ENCODE measurements around the gene KRT78. TPM values are rescaled to one million over a fixed set of nuclear protein-coding genes. Genes with fewer than 3 reads are reported as not detected.
"Not testable (repeated sequence)": the region's sequence is repeated elsewhere in the genome, so short reads cannot be mapped to it uniquely, and the experiment has no call there.

KRT78 gene
- total RNA-seq, 1 donor from 2014 or later: not detected

DNA sequence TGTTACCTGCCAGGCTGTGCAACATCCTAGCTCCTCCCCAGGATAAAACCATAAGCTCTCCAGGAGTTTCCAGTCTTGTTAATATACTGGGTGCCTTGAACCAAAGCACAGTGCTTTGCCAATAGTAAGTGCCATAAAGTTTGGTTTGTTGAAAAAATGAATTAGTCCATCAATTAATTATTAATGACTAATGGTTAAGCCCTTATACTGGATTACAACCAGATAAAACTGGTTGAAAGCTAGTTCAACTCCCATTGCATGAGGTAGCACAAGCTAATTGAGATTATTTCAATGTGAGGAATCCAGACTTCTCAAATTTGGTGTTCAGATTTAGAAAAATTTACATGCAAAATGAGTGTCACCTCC is 51.3 kb downstream of the KRT78 start:
- H3K27ac ChIP-seq: no peak overlapping the region
- intact Hi-C loops (cut with DNase I): no loop called here
- DNase-seq (no peak), ATAC-seq (no peak)
- no peaks in the 10 kb centered on the region for H3K9me3 ChIP-seq
- no peak overlapping the region for H3K4me3 ChIP-seq
- TF ChIP-seq, protein P1, sequence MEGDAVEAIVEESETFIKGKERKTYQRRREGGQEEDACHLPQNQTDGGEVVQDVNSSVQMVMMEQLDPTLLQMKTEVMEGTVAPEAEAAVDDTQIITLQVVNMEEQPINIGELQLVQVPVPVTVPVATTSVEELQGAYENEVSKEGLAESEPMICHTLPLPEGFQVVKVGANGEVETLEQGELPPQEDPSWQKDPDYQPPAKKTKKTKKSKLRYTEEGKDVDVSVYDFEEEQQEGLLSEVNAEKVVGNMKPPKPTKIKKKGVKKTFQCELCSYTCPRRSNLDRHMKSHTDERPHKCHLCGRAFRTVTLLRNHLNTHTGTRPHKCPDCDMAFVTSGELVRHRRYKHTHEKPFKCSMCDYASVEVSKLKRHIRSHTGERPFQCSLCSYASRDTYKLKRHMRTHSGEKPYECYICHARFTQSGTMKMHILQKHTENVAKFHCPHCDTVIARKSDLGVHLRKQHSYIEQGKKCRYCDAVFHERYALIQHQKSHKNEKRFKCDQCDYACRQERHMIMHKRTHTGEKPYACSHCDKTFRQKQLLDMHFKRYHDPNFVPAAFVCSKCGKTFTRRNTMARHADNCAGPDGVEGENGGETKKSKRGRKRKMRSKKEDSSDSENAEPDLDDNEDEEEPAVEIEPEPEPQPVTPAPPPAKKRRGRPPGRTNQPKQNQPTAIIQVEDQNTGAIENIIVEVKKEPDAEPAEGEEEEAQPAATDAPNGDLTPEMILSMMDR (IDR thresholded peaks at IDR 0.05): no peak
- no peaks in the 10 kb centered on the region for H3K36me3 ChIP-seq
- peaks cover 11% of the 10 kb centered on the region for H3K4me1 ChIP-seq
- H3K27me3 ChIP-seq: peaks cover 18% of the 10 kb centered on the region

DNA sequence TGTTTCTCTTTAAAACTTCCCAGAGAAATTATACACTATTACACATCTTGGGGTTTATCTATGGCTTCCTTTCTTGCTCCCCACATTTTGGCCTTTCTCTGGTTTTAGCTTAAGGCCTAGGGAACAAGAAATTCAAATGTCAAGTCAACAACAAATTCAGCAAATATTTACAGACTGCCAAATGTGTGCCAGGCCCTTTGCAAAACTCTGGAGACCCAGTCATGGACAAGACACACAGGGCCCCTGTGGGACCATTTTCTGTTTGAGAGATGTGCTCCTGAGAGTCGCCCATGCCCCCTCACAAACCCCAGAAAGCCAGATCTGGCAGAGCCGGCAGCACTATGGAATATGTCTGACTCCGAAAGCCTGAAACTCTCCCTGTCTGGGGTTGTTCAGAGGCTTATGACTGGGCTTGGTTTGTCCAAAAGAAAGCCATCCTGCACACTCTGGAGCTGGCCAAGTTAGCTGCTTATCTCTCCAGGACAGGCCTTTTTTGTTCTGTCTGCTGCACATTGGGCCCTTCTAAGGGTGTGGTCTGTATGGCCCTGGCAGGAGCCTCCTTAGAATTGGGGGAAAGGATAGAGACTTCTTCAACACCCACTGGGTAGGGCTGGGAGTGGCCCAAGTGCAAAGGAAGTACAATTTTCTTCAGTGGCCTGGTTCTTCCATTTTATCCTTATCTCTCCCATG is 51.8 kb downstream of the KRT78 start:
- ATAC-seq (no peak), DNase-seq (peak; percentile 15)
- Histone ChIP-seq H3K4me3 (no peak overlapping the region), H3K27ac (no peak overlapping the region), H3K4me1 (peaks cover 11% of the 10 kb centered on the region), H3K36me3 (no peaks in the 10 kb centered on the region), H3K27me3 (peaks cover 23% of the 10 kb centered on the region), H3K9me3 (no peaks in the 10 kb centered on the region)
- intact Hi-C loops (cut with DNase I): no loop called here
- TF ChIP-seq, protein P1 (IDR thresholded peaks at IDR 0.05): no peak

DNA sequence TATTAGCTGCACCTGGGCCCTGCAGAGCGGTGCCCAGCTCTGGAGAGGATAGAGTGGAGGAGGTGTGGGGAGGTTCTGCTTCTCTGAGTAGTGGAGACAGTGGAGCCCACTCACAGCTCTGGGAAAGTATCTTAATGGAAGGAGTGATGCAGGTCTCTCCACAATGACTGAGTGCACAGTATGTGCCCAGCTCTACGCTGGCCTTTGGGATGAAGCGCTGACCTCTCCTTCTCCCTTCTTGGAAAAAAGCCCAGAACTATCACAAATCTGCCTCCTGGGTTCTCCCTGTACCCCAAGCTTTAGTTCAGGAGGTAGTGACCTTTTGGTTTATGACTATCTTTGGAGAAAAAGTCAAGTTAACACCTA is 52.4 kb downstream of the KRT78 start:
- peak; percentile 38 for DNase-seq
- H3K36me3 ChIP-seq: no peaks in the 10 kb centered on the region
- no peaks in the 10 kb centered on the region for H3K9me3 ChIP-seq
- no peak overlapping the region for H3K27ac ChIP-seq
- TF ChIP-seq, protein P1 (IDR thresholded peaks at IDR 0.05): no peak
- H3K4me1 ChIP-seq: peaks cover 11% of the 10 kb centered on the region
- intact Hi-C loops (cut with DNase I): no loop called here
- H3K4me3 ChIP-seq: no peak overlapping the region
- peaks cover 29% of the 10 kb centered on the region for H3K27me3 ChIP-seq
- ATAC-seq: no peak

DNA sequence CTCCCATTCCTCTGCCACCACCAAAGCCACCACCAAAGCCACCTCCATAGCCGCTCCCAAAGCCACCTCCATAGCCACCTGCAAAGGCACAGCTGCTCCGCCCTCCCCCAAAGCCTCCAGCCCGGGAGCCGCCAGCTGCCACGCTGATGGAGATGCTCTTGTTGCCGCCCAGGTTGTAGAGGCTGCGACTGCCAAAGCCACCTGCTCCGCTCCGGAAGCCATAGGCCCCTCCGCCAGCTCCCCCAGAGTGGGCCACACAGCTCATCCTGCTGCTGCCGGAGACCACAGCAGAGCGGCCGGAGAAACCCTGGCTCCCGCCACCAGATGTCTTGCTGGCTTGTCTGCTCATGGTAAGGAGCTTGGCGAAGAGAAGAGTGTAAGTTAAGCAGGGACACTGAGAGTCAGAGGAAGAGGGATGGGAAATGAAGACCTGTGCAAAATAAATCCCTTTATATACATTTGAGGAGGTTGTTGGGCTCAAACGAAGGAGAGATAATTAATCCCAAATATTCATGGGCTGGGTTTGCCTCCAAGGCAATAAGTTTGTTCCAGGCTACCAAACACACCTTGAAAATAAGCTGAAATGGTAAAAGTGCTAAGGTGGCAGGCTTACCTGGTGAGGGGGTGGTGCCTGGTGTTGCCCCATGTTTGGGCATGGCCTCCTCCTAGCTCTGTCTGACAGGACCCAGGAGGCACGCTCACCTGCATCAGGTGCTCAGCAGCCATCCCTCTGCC is 52.9 kb downstream of the KRT78 start, which contains the start of gene KRT3:
Gene KRT3 (minus strand): TSS at position 424 of the 735 bp plus-strand sequence. CDS start 75 bp downstream, at position 349.
- ATAC-seq: no peak
- Histone ChIP-seq H3K27ac (no peak within 1 kb of the TSS), H3K4me3 (no peak within 1 kb of the TSS), H3K27me3 (peaks cover 34% of the 10 kb centered on the region), H3K4me1 (peaks cover 11% of the 10 kb centered on the region), H3K9me3 (no peaks in the 10 kb centered on the region), H3K36me3 (no peaks in the 10 kb centered on the region)
- intact Hi-C loops (cut with DNase I): no loop called here
- TF ChIP-seq, protein P1 (IDR thresholded peaks at IDR 0.05): no peak
- DNase-seq: peak; percentile 44

DNA sequence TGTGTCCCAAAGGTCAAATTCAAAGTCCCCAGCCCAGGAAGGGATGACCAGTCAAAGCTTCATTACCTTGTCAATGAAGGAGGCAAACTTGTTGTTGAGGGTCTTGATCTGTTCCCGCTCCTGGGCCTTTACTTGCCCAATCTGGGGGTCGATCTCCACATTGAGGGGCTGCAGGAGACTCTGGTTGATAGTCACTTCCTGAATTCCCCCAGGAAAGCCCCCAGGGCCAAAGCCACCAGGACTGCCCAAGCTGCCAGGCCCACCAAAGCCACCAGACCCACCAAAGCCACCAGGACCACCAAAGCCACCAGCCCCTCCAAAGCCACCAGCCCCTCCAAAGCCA is 53.5 kb downstream of the KRT78 start:
- intact Hi-C loops (cut with DNase I); H3K4me1 ChIP-seq; H3K9me3 ChIP-seq; H3K4me3 ChIP-seq; H3K27ac ChIP-seq; H3K36me3 ChIP-seq; DNase-seq; ATAC-seq: not testable (repeated sequence)
- peaks cover 40% of the 10 kb centered on the region for H3K27me3 ChIP-seq
